HFFc6 (cell line): ENCODE data around the gene SLC13A4. TPM values are rescaled to one million over a fixed set of nuclear protein-coding genes. Genes with fewer than 3 reads are reported as not detected.

Experiments
- DNase-seq: peaks from one replicate; pipeline ENCODE4 v3.0.0-alpha.2; 2018
- H3K27ac Mint-ChIP-seq: 2 replicates; pipeline ENCODE4 v1.8.0; 2020; ENCODE audit warnings: mild to moderate bottlenecking, mixed read lengths
- H3K27me3 Mint-ChIP-seq: 2 replicates; pipeline ENCODE4 v1.8.0; 2021; ENCODE audit warnings: mild to moderate bottlenecking, moderate library complexity, mixed read lengths; ENCODE audit not compliant: insufficient read depth
- H3K36me3 Mint-ChIP-seq: 2 replicates; pipeline ENCODE4 v1.8.0; 2021; ENCODE audit warnings: low read depth, mixed read lengths
- H3K4me1 Mint-ChIP-seq: 2 replicates; pipeline ENCODE4 v1.8.0; 2020; ENCODE audit warnings: low read depth, mixed read lengths
- H3K4me3 Mint-ChIP-seq: 2 replicates; pipeline ENCODE4 v1.8.0; 2020; ENCODE audit warnings: mild to moderate bottlenecking, moderate library complexity, mixed read lengths
- H3K9me3 Mint-ChIP-seq: 2 replicates; pipeline ENCODE4 v1.8.0; 2020; ENCODE audit warnings: mild to moderate bottlenecking, mixed read lengths
- CTCF ChIP-seq: fragments of 200-600 bp; sonication (generic); IDR thresholded peaks from 2 replicates; pipeline ENCODE4 v1.5.0; 2021; ENCODE audit warnings: antibody characterized with exemption, mild to moderate bottlenecking
- total RNA-seq, 6 experiments: library from RNA; stranded (reverse); fragmentation: NEBNext Ultra II Directional; extraction: Animal tissue kit (Norgen Biotek cat#: 25700); gene quantifications; 2 replicates in 1 of 6; 3 replicates in 5 of 6; pipeline ENCODE4 v1.2.3, GENCODE V29; 2021

The SLC13A4 gene
- total RNA-seq, 6 experiments from 2014 or later = 0.24 to 1.2 (median 0.68) TPM; not detected in 1

GRCh38 chr7:135768467-135768866 is 40.5 kb upstream of the SLC13A4 start:
- H3K9me3 Mint-ChIP-seq = no peaks in the 10 kb centered on the region
- no peaks in the 10 kb centered on the region for H3K36me3 Mint-ChIP-seq
- DNase-seq = no peak
- no peaks in the 10 kb centered on the region; the same call in none of the 2 replicates for H3K27me3 Mint-ChIP-seq
- TF ChIP-seq CTCF = no peak
- no peak overlapping the region for H3K27ac Mint-ChIP-seq
- peaks cover 23% of the 10 kb centered on the region for H3K4me1 Mint-ChIP-seq
- H3K4me3 Mint-ChIP-seq = no peak overlapping the region

GRCh38 chr7:135768064-135768463 is 40.1 kb upstream of the SLC13A4 start:
- DNase-seq = no peak
- H3K27ac Mint-ChIP-seq = no peak overlapping the region
- no peak for TF ChIP-seq CTCF
- H3K4me1 Mint-ChIP-seq = peaks cover 23% of the 10 kb centered on the region
- no peaks in the 10 kb centered on the region for H3K36me3 Mint-ChIP-seq
- H3K4me3 Mint-ChIP-seq = no peak overlapping the region
- H3K27me3 Mint-ChIP-seq = no peaks in the 10 kb centered on the region; the same call in none of the 2 replicates
- no peaks in the 10 kb centered on the region for H3K9me3 Mint-ChIP-seq

DNA sequence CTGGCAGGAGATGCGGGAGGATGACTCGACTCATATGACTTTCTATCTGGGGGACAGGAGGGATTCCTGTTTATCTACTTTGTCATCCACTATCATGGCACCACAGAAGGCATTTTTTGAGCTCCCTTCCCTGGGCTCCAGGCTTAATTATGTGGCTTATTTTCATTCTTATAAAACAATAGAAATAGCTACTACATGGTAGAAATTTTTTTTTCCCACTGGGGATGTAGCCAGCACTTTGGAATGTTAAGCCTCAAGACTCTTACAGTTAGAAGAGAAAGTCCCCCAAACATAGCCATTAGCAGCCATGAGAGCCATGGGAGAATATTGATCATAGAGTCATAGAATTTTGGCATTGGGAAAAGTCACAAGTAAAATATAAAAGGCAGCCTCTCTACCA is 35.3 kb upstream of the SLC13A4 start:
- Mint-ChIP-seq H3K4me1 (peaks cover 44% of the 10 kb centered on the region), H3K9me3 (no peaks in the 10 kb centered on the region), H3K27ac (peak overlapping the region; percentile 65; the same call in 1 of the 2 replicates), H3K36me3 (0 out of 2 replicates have a peak, but pooled peaks cover 4% of the 10 kb centered on the region), H3K4me3 (no peak overlapping the region), H3K27me3 (peaks cover 3% of the 10 kb centered on the region)
- DNase-seq = no peak
- no peak for TF ChIP-seq CTCF

DNA sequence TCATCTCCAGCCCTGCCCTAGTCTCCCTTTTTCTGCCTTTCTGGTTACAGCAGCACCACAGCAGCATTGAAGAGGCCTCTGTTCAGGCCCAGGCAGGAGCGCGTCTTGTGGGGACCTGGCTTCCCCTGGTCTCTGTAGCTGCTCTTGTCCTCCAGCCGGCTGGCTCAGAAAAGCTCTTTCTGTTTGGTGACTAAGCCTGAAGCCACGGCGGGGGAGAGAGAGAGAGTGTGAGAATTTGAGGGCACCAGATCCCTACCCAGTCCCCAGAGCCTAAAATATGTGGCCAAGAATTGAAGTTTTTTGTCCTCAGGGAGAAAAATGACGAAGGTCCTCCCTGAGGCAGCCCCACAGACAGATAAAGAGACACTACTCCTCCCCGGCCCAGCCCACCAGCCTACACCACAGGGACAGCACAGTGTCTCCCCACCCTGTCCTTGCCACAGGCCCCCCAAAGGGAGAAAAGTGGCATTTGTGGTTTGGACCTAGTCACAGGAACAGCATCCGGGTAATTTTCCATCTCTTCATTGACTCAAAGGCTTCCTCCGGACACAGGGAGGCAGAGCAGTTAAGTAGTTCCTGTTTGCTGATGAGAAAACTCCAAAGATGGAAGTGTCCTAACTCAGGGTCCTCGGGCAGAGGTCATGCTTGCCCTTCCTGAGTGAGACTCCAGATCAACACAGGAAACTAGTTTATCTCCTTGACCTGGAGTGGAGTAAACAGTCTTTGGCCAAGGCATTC is 33.9 kb upstream of the SLC13A4 start:
- Mint-ChIP-seq H3K36me3 (peaks cover 6% of the 10 kb centered on the region; the same call in 1 of the 2 replicates), H3K9me3 (no peaks in the 10 kb centered on the region), H3K4me3 (peak overlapping the region; percentile 62), H3K27ac (peak overlapping the region; percentile 96), H3K27me3 (peaks cover 3% of the 10 kb centered on the region), H3K4me1 (peaks cover 53% of the 10 kb centered on the region)
- TF ChIP-seq CTCF = no peak
- peak; percentile 81 for DNase-seq

DNA sequence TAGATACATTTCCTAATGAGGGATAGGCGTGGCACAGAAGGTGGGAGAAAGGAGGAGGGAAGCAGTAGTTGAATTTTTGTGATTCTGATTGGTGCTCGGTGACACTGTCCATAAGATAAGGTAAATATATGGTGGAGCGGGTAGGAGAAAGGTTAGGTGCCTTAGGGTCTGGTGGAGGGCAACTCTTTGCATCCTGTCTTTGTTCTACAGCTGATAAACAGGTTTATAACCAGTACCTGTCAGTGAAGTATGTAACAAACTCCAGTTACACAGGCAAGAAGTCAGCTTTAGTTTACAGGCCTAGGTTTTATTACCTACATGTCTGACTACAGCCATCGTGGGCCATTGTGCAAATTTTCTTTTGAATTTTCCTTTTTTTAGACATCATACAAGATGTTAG is 31.5 kb upstream of the SLC13A4 start:
- Mint-ChIP-seq H3K4me1 (peaks cover 53% of the 10 kb centered on the region), H3K27me3 (peaks cover 3% of the 10 kb centered on the region; the same call in 1 of the 2 replicates), H3K4me3 (no peak overlapping the region), H3K9me3 (no peaks in the 10 kb centered on the region), H3K27ac (peak overlapping the region; percentile 94; the same call in 1 of the 2 replicates), H3K36me3 (peaks cover 9% of the 10 kb centered on the region; the same call in 1 of the 2 replicates)
- no peak for DNase-seq
- TF ChIP-seq CTCF = no peak
